Left ventricle myocardium superior (tissue), 1 donor: ENCODE results near the gene VPS37B. TPM values are rescaled to one million over a fixed set of nuclear protein-coding genes. Genes with fewer than 3 reads are reported as not detected.
A peak's percentile ranks its signal among the peaks of the same experiment; 100 is the strongest.

Experiments
- ATAC-seq: fragments of 200-7000 bp; cut with Tn5 transposase; one replicate; pipeline ENCODE4 v1.9.1; 2020; ENCODE audit warnings: mild to moderate bottlenecking, moderate library complexity
- DNase-seq: peaks from one replicate; pipeline ENCODE4 v3.0.0-alpha.2; 2020
- intact Hi-C: fragments of 100-400 bp; cut with micrococcal nuclease; formaldehyde crosslinking; loops from one replicate; pipeline ENCODE4 v1.11.0; 2022
- total RNA-seq: library from RNA; stranded (reverse); fragmentation: NEBNext Ultra II Directional; extraction: Animal tissue kit (Norgen Biotek cat#: 25700); gene quantifications from one replicate; pipeline ENCODE4 v1.2.1, GENCODE V29; 2021
- donor health status: DM: no; HTN: yes; CAD: no; lungs with severe emphysema.

The VPS37B gene
- total RNA-seq, 1 donor from 2014 or later, result 29.5 TPM

GRCh38 chr12:122858591-122859302 is 37.2 kb downstream of the VPS37B start:
- intact Hi-C loops, result no loop called here
- ATAC-seq, result no peak
- peak; percentile 24 for DNase-seq

- intact Hi-C loops, result no loop called here
- no peak for DNase-seq
- no peak for ATAC-seq
These were observed 37.8 kb downstream of the VPS37B start for GRCh38 chr12:122858171-122858570.

- intact Hi-C loops, result no loop called here
- DNase-seq, result no peak
- no peak for ATAC-seq
These were observed 38.8 kb downstream of the VPS37B start for GRCh38 chr12:122856999-122857671.

GRCh38 chr12:122855928-122856831 is 39.7 kb downstream of the VPS37B start:
- ATAC-seq, result no peak
- DNase-seq, result no peak
- intact Hi-C loops, result no loop called here

GRCh38 chr12:122855071-122855829 is 40.7 kb downstream of the VPS37B start:
- no peak for ATAC-seq
- intact Hi-C loops, result no loop called here
- no peak for DNase-seq

- DNase-seq (no peak), ATAC-seq (no peak)
- intact Hi-C loops, result no loop called here
These were observed 41.4 kb downstream of the VPS37B start for GRCh38 chr12:122854554-122854953.

GRCh38 chr12:122853582-122854245 is 42.2 kb downstream of the VPS37B start:
- DNase-seq, result peak; percentile 32
- ATAC-seq, result no peak
- intact Hi-C loops, result no loop called here

GRCh38 chr12:122852336-122853275 is 43.3 kb downstream of the VPS37B start:
- DNase-seq, result peak; percentile 53
- intact Hi-C loops, result no loop called here
- ATAC-seq, result no peak

- intact Hi-C loops, result no loop called here
- no peak for DNase-seq
- no peak for ATAC-seq
These were observed 44.1 kb downstream of the VPS37B start for GRCh38 chr12:122851820-122852219.

- DNase-seq, result no peak
- ATAC-seq, result no peak
- intact Hi-C loops, result no loop called here
These were observed 45.1 kb downstream of the VPS37B start for GRCh38 chr12:122850695-122851350.

- intact Hi-C loops, result no loop called here
- DNase-seq, result no peak
These were observed 45.9 kb downstream of the VPS37B start for GRCh38 chr12:122850048-122850445.

GRCh38 chr12:122849352-122850047 is 46.4 kb downstream of the VPS37B start:
- ATAC-seq, result peak; percentile 90
- DNase-seq, result peak; percentile 83
- intact Hi-C loops, result no loop called here

More at GRCh38 chr12:122850048-122850445, 45.9 kb downstream of the VPS37B start:
- ATAC-seq, result no peak

- ATAC-seq (no peak), DNase-seq (no peak)
- intact Hi-C loops, result no loop called here
These were observed 47.2 kb downstream of the VPS37B start for GRCh38 chr12:122848471-122849351.

GRCh38 chr12:122847921-122848421 is 48.0 kb downstream of the VPS37B start:
- no peak for DNase-seq
- intact Hi-C loops, result no loop called here

GRCh38 chr12:122847516-122847836 is 48.4 kb downstream of the VPS37B start:
- no peak for DNase-seq
- intact Hi-C loops, result no loop called here
- no peak for ATAC-seq

More at GRCh38 chr12:122847921-122848421, 48.0 kb downstream of the VPS37B start:
- no peak for ATAC-seq
